Measurements from ENCODE around the gene CASZ1.

CASZ1 gene

DNA sequence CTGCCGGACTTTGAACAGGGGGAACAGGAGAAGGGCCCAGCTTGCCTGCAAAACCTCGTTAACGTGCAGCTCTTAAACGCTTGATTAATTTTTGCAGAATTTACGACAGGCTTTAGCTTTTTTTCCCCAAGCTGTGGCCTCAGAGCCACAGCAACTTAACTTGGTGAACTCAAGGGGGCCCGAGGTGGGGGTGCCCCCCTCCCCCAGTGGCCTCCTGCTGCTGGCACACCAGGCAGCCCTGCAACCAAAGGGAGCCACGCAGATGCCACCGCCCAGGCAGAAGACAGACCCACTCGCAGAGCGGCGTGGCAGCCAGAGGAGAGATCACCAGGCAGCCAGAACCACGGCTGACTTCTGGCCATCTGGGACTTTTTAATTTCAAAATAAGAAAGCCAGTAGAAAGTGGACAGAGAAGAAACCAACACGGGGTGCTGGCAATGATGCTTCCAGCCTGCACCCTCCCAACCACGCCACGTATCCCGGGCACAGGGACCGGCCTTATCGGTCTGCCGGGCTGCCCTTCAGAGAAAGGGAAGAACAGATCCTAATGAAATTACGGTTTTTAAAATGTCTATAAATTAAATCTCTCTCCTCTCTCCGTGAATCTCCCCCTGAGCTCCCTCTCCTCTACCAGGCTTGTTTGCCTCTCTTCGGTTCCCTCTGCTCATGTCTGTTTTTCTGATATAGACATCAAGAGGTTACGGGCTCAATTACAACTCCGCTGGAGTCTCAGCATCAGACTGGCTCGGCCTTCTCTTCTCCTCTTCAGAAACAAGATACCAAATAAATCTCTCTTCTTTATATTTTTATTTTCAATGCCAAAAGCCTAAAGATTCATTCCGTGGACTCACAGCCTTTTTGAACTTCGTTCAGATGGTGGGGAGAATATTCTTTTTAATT is 6.4 kb downstream of the CASZ1 start:
- Mint-ChIP-seq H3K36me3 (no peaks in the 10 kb centered on the region), H3K27ac (no peak overlapping the region), H3K4me3 (no peak overlapping the region), H3K9me3 (no peaks in the 10 kb centered on the region), H3K27me3 (peaks cover 26% of the 10 kb centered on the region), H3K4me1 (peaks cover 13% of the 10 kb centered on the region)

DNA sequence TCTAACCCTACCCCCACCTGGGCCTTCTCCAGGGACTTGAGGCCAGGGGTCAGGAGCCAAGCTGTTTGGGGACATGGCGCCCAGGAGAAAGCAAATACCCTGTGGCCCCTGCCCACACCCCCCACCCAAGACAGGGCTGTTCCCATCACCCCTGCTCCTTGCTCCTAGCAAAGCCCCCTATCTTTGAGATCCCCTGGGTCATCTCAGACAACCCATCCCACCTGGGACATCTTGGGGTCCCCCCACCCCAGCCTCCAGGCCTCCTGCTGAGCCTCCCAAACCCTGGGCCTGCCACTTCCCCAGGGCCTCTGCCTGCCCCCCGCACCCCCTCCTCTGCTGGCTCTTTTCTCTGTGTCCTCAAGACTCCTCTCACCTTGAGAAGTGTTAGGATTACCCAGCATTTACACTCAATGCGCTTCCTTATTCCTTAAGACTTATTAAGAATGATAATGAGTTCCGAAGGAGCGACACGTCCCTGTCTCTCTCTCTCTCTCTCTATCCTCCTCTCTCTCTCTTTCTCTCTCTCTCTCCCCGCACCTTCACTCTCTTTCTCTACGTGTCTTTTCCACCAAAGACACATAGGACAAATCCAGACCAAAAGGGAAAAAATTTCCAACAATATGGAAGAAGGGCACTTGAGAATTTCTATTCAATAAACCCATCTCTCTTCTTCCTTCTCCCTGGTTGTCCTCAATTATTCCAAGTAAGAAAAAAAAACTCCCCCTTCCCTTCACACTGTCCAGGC is 7.2 kb downstream of the CASZ1 start:
- Mint-ChIP-seq H3K4me1 (peaks cover 10% of the 10 kb centered on the region), H3K36me3 (no peaks in the 10 kb centered on the region), H3K9me3 (no peaks in the 10 kb centered on the region), H3K27ac (no peak overlapping the region), H3K27me3 (peaks cover 26% of the 10 kb centered on the region), H3K4me3 (no peak overlapping the region)

- Mint-ChIP-seq H3K27ac (no peak overlapping the region), H3K4me1 (peaks cover 6% of the 10 kb centered on the region), H3K9me3 (no peaks in the 10 kb centered on the region), H3K27me3 (peaks cover 23% of the 10 kb centered on the region), H3K4me3 (no peak overlapping the region), H3K36me3 (no peaks in the 10 kb centered on the region)
Observed at GRCh38 chr1:10788592-10789006, 7.8 kb downstream of the CASZ1 start.

DNA sequence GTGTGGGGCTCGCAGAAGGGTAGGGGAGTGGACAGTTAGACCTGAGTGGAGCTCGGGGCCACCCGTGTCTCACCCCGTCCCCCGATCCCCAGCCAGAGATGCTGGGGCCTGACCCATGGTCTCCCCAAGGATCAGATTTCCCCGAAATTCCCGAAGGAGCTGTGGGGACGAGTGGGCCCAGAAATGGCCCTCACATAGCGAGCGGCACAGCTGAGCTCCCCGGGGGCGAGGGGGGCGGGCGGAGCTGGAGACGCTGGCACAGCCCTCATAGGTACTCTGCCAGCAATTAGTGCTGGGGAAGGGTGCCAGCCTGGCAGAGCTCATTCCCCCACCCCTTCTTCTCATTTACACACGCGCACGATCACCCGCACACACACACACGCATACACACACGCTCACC is 9.2 kb downstream of the CASZ1 start:
- Mint-ChIP-seq H3K9me3 (no peaks in the 10 kb centered on the region), H3K4me3 (no peak overlapping the region), H3K4me1 (no peaks in the 10 kb centered on the region), H3K36me3 (no peaks in the 10 kb centered on the region), H3K27me3 (peaks cover 17% of the 10 kb centered on the region), H3K27ac (no peak overlapping the region)

- Mint-ChIP-seq H3K4me1 (no peaks in the 10 kb centered on the region), H3K27ac (no peak overlapping the region), H3K9me3 (no peaks in the 10 kb centered on the region), H3K36me3 (no peaks in the 10 kb centered on the region), H3K27me3 (peaks cover 16% of the 10 kb centered on the region), H3K4me3 (no peak overlapping the region)
Observed at GRCh38 chr1:10785728-10786638, 10.5 kb downstream of the CASZ1 start.

DNA sequence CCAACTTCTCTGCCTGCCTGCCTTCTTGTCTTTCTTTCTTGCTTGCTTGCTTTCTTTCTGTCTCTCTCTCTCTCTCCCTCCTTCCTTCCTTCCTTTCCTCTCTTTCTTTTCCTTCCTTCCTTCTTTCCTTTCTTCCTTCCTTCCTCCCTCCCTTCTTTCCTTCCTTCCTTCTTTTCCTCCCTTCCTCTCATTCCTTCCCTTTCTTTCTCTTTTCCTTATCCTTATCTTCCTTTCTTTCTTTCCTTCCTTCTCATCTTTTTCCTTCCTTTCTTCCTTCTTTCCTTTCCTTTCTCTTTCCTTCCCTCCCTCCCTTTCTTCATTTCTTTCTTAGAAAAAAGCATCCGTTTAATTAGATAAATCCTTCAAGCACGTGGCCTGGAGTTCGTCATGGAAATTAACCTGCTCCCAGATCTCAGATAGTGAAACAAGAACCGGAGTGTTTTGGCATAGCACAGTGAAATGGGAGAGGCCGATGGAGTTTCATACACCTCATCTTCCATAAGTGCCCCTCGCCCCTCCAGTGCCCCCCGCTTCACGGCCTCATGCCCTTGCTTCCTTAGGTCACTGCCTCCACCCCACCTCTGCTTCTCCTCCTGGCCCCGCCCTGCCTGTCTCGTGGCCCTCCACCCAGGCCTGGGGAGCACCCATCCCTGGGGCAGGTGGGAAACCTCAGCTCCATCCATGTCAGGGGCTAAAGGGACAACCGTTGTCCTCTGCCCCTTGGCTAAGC is 11.3 kb downstream of the CASZ1 start:
- Mint-ChIP-seq H3K36me3 (no peaks in the 10 kb centered on the region), H3K27ac (no peak overlapping the region), H3K4me3 (no peak overlapping the region), H3K9me3 (no peaks in the 10 kb centered on the region), H3K27me3 (peaks cover 16% of the 10 kb centered on the region), H3K4me1 (no peaks in the 10 kb centered on the region)

DNA sequence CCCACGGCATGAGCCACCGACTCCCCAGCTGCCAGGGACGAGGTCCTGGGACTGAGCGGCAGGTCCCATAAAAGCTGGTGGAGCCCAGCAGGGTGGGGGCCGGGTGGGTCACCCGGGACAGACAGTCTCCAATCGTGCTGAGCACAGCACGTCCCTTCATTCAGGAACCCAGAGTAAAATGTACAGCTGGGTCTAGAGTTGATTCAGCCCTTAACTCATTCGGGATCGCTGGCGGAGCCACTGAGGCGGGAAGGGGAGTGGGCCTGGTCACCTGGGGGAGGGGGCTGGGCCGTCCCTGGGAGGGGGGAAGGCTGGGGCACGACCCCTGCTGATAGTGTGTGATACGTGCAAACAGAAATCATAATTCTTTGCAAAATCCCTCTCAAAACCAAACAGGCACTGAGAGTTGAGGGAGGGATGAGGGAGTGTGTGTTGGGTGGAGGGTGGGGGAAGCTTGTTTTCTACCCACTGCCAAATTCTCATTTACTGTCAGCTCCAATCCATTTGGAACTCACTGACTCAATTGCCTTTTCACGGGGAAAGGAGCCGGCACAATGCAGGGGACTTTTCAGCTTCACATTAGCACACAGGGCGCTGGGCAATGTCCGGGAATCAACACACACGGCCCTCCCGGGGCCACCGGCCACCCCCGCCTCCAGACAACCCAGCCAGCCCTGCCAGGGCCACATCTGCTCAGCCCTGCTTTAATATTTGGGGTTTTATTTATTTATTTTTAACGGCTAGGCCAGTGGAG is 13.8 kb downstream of the CASZ1 start:
- Mint-ChIP-seq H3K9me3 (no peaks in the 10 kb centered on the region), H3K4me3 (no peak overlapping the region), H3K36me3 (no peaks in the 10 kb centered on the region), H3K4me1 (no peaks in the 10 kb centered on the region), H3K27me3 (peaks cover 11% of the 10 kb centered on the region), H3K27ac (no peak overlapping the region)

GRCh38 chr1:10781137-10781536 is 15.3 kb downstream of the CASZ1 start:
- Mint-ChIP-seq H3K4me3 (no peak overlapping the region), H3K36me3 (no peaks in the 10 kb centered on the region), H3K9me3 (no peaks in the 10 kb centered on the region), H3K27ac (no peak overlapping the region), H3K4me1 (no peaks in the 10 kb centered on the region), H3K27me3 (peaks cover 2% of the 10 kb centered on the region)

GRCh38 chr1:10779841-10780240 is 16.6 kb downstream of the CASZ1 start:
- Mint-ChIP-seq H3K36me3 (no peaks in the 10 kb centered on the region), H3K4me1 (no peaks in the 10 kb centered on the region), H3K4me3 (no peak overlapping the region), H3K9me3 (no peaks in the 10 kb centered on the region), H3K27me3 (no peaks in the 10 kb centered on the region), H3K27ac (no peak overlapping the region)

GRCh38 chr1:10779201-10779600 is 17.2 kb downstream of the CASZ1 start:
- no peaks in the 10 kb centered on the region for H3K4me1 Mint-ChIP-seq
- no peak overlapping the region for H3K4me3 Mint-ChIP-seq
- no peak overlapping the region for H3K27ac Mint-ChIP-seq
- no peaks in the 10 kb centered on the region for H3K27me3 Mint-ChIP-seq
- no peaks in the 10 kb centered on the region for H3K9me3 Mint-ChIP-seq
- H3K36me3 Mint-ChIP-seq = no peaks in the 10 kb centered on the region

DNA sequence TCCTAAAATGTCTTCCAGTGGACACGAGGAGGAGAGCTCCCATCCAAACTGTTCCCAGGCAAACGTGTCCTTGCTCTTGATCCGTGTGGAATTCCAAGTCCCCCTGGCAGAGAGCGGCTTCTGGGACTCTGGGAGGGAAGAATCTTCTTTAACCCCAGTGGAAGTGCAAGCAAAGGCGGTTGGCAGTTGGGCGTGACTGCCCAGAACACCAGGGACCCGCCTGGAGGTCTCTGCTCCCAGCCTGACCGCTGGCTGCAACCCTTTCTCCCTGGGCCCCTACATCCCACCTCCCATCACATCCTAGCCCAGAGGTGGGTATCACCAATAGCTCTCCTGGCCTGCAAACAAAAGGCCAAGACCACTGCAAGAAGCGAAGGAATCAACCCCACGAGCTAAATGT is 17.8 kb downstream of the CASZ1 start:
- no peaks in the 10 kb centered on the region for H3K9me3 Mint-ChIP-seq
- H3K27ac Mint-ChIP-seq = no peak overlapping the region
- H3K36me3 Mint-ChIP-seq = no peaks in the 10 kb centered on the region
- no peaks in the 10 kb centered on the region for H3K27me3 Mint-ChIP-seq
- no peaks in the 10 kb centered on the region for H3K4me1 Mint-ChIP-seq
- H3K4me3 Mint-ChIP-seq = no peak overlapping the region

DNA sequence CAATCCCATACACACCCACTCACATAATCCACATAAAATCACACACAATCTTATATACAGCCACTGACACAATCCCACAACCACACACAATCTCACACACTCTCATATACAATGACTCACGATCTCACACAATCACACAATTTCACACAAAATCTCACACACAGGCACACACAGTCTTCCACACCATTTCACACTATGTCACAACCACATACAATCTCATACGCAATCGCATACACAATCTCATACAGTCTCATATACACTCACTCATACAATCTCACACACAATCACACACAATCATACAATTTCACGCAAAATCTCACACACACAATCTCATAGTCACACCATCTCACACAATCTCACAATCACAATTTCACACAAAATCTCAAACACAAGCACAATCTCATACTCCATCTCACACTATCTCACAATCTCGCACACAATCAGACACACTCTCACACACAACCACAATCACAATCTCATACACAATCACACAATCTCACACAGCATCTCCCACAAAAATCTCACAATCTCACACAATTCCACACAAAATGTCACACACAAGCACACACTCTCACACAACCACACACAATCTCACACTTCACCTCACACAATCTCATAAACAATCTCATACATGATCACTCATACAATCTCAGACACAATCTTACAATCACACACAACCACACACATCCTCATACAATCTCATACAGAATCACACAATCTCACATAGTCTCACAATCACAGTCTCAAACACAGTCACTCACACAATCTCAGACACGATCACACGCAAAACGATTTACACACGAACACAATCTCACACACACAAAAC is 18.5 kb downstream of the CASZ1 start:
- Mint-ChIP-seq H3K4me3 (no peak overlapping the region), H3K36me3 (no peaks in the 10 kb centered on the region), H3K4me1 (no peaks in the 10 kb centered on the region), H3K9me3 (no peaks in the 10 kb centered on the region), H3K27me3 (no peaks in the 10 kb centered on the region), H3K27ac (no peak overlapping the region)

DNA sequence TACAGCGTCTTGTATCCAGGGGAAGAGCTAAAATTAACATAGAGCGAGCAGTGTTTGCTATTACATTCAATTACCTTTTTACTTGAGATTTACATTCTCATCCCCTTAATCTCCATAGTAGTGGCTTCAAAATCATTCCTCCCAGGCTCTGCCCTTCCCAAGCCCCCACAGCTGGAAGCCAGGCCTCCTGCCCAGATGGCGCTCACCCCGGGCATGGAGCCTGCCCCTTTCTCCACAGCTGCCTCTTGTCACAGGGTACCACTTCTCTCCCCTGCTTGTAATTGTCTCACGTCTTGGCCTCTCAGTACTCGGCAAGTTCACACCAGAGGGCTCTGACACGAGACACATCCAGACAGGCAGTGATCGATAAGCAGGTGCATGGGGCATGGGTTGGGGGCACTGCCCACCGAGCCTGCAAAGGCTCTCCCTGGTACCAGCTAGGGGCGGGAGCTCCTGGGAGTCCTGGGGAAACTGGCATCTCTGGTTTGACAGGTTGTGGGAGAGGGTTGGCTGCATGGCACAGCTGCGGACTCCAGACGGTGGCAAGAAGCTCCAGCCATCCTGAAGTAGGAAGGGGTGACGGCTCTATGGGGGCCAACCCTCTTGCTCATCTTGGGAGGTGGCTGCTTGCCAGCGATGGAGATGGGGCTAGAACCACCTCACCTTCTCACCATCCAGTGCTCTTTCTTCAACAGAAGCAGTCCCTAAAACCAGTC is 20.1 kb downstream of the CASZ1 start:
- Mint-ChIP-seq H3K9me3 (no peaks in the 10 kb centered on the region), H3K27me3 (no peaks in the 10 kb centered on the region), H3K4me3 (no peak overlapping the region), H3K36me3 (no peaks in the 10 kb centered on the region), H3K4me1 (no peaks in the 10 kb centered on the region), H3K27ac (no peak overlapping the region)

Data from activated naive CD4-positive, alpha-beta T cell treated with anti-CD3 and anti-CD28 coated beads, Interleukin-2, amount 50 U/mL, for 24 hours (primary cell).